Adrenal gland (tissue), 12 donors: ENCODE data around the gene MBP. TPM values are rescaled to one million over a fixed set of nuclear protein-coding genes. Genes with fewer than 3 reads are reported as not detected.

Source experiments
- DNase-seq, 7 donors: peaks; one replicate each; pipeline ENCODE4 v3.0.0-alpha.2; 2019 to 2020
- H3K27ac ChIP-seq, 5 donors: fragments of 200-600 bp; sonication (generic) in 4 of 5; 1 replicate in 3 of 5; 2 replicates in 2 of 5; pipeline versions ENCODE4 v1.5.1 to v1.8.0; 2016 to 2020; ENCODE audit warnings: mild to moderate bottlenecking in 1 of 5
- H3K27me3 ChIP-seq: fragments of 200-600 bp; 2 replicates; pipeline ENCODE4 v1.8.0; 2021
- H3K36me3 ChIP-seq, 2 donors: fragments of 200-600 bp; replicated peaks in 1 of 2; 1 replicate in 1 of 2; 2 replicates in 1 of 2; pipeline versions ENCODE4 v1.5.1 to v1.8.0; 2018 to 2022
- H3K4me1 ChIP-seq, 2 donors: fragments of 200-600 bp; replicated peaks in 1 of 2; 1 replicate in 1 of 2; 2 replicates in 1 of 2; pipeline versions ENCODE4 v1.5.1 to v1.8.0; 2018 to 2021
- H3K4me3 ChIP-seq, 4 donors: fragments of 200-600 bp; sonication (generic) in 3 of 4; one replicate each; pipeline ENCODE4 v1.5.1; 2016 to 2018
- H3K9me3 ChIP-seq, 3 donors: fragments of 200-600 bp; sonication (generic) in 1 of 3; replicated peaks in 1 of 3; 1 replicate in 2 of 3; 2 replicates in 1 of 3; pipeline versions ENCODE4 v1.5.1 to v1.8.0; 2016 to 2021
- CTCF ChIP-seq, 6 experiments: fragments of 450-650 bp in 4 of 6; fragments of 200-600 bp in 2 of 6; sonication (generic) in 1 of 6; IDR thresholded peaks; 1 replicate in 5 of 6; 2 replicates in 1 of 6; pipeline versions ENCODE4 v1.5.1 to v1.8.0; 2016 to 2021; ENCODE audit warnings: antibody characterized with exemption in 6 of 6, mild to moderate bottlenecking in 2 of 6, moderate library complexity in 1 of 6
- POLR2A ChIP-seq, 2 donors: fragments of 450-650 bp; IDR thresholded peaks; one replicate each; pipeline ENCODE4 v1.6.1; 2017; ENCODE audit warnings: antibody characterized with exemption in 2 of 2, mild to moderate bottlenecking in 2 of 2, moderate library complexity in 1 of 2
- WGBS, 4 donors: extraction: QIAGEN DNeasy Blood & Tissue Kit in 2 of 4; methylation state at CpG; one replicate each; pipeline versions ENCODE4 v1.1.5 to v1.1.7; 2013 to 2017; 5-methylcytosine and 5-hydroxymethylcytosine counted together
- intact Hi-C, 2 donors: fragments of 100-400 bp; cut with DNase I; formaldehyde crosslinking; loops; one replicate each; pipeline versions ENCODE4 v1.14.1 to v1.15.0; 2022 to 2023
- polyA plus RNA-seq, 3 donors: library from polyadenylated mRNA; stranded (reverse); fragments of 200-250 nt in 2 of 3; fragments of 350-450 nt in 1 of 3; fragmentation: Illumina TruSeq in 1 of 3; extraction: RNeasy Lipid Tissue Mini Kit (QIAGEN cat#74804) in 1 of 3; gene quantifications; one replicate each; pipeline ENCODE4 v1.2.3, GENCODE V29; 2013 to 2014
- total RNA-seq, 9 donors: library from RNA; depleted of rRNA in 4 of 9; stranded (reverse); fragments of >200 nt in 4 of 9; fragments of 120-200 nt in 1 of 9; fragmentation: NEBNext Ultra II Directional in 1 of 9; extraction: Animal tissue kit (Norgen Biotek cat#: 25700) in 1 of 9; gene quantifications; one replicate each; pipeline versions ENCODE4 v1.1.0 to v1.2.4, GENCODE V29; 2013 to 2023
- donor health status: healthy with polysubstance abuse.
- donor health status: Bipolar disorder and iron deficiency.
- donor health status: DM: yes; HTN: yes; CAD: no.
- donor health status: DM: no; HTN: no; CAD: no.
- donor health status: DM: no; HTN: no; CAD: no.
- donor health status: DM: yes; HTN: yes; CAD: no.

MBP gene
- total and polyA plus RNA-seq, 12 donors, result 1.8 to 23.7 (median 13.7) TPM

- no peak for DNase-seq
- intact Hi-C loops, result no loop called here
- H3K4me1 ChIP-seq, result peaks cover 4 to 37% of the 10 kb centered on the region in 2 donors
- TF ChIP-seq POLR2A (IDR thresholded peaks at IDR 0.05) (no peak), CTCF (IDR thresholded peaks at IDR 0.05) (no peak)
- no peaks in the 10 kb centered on the region for H3K27me3 ChIP-seq
- peak overlapping the region in 1 of 5 donors; percentile 96 for H3K27ac ChIP-seq
- H3K9me3 ChIP-seq, result no peaks in the 10 kb centered on the region
- peaks cover 0 to 5% of the 10 kb centered on the region in 2 donors for H3K36me3 ChIP-seq
- WGBS, 4 donors, result 80 to 92% (median 88%) methylated on average over 14 of the region's 14 CpGs
- no peak overlapping the region for H3K4me3 ChIP-seq
Measured at GRCh38 chr18:77051581-77052296, 80.8 kb downstream of the MBP start.

- Histone ChIP-seq H3K27me3 (no peaks in the 10 kb centered on the region), H3K36me3 (peaks cover 0 to 6% of the 10 kb centered on the region in 2 donors), H3K27ac (peak overlapping the region in 1 of 5 donors; percentile 7), H3K4me1 (peaks cover 0 to 19% of the 10 kb centered on the region in 2 donors), H3K4me3 (no peak overlapping the region), H3K9me3 (no peaks in the 10 kb centered on the region)
- no peak for TF ChIP-seq CTCF (IDR thresholded peaks at IDR 0.05)
- no peak for TF ChIP-seq POLR2A (IDR thresholded peaks at IDR 0.05)
- intact Hi-C loops, result no loop called here
- 50 to 57% (median 56%) methylated on average over 4 of the region's 4 CpGs for WGBS, 4 donors
- no peak for DNase-seq
Measured at GRCh38 chr18:77049938-77050337, 82.6 kb downstream of the MBP start.

GRCh38 chr18:77047803-77048419 is 84.7 kb downstream of the MBP start:
- Histone ChIP-seq H3K36me3 (peaks cover 0 to 6% of the 10 kb centered on the region in 2 donors), H3K27me3 (no peaks in the 10 kb centered on the region), H3K9me3 (no peaks in the 10 kb centered on the region), H3K27ac (no peak overlapping the region), H3K4me1 (no peaks in the 10 kb centered on the region), H3K4me3 (no peak overlapping the region)
- TF ChIP-seq POLR2A (IDR thresholded peaks at IDR 0.05) (no peak), CTCF (IDR thresholded peaks at IDR 0.05) (no peak)
- DNase-seq, result no peak
- intact Hi-C loops, result no loop called here
- 76 to 84% (median 78%) methylated on average over 8 of the region's 8 CpGs for WGBS, 4 donors

GRCh38 chr18:77046994-77047393 is 85.6 kb downstream of the MBP start:
- no peak overlapping the region for H3K27ac ChIP-seq
- no peaks in the 10 kb centered on the region for H3K27me3 ChIP-seq
- H3K4me3 ChIP-seq, result no peak overlapping the region
- H3K36me3 ChIP-seq, result peaks cover 0 to 6% of the 10 kb centered on the region in 2 donors
- H3K9me3 ChIP-seq, result no peaks in the 10 kb centered on the region
- DNase-seq, result no peak
- WGBS, 4 donors, result 93 to 94% (median 94%) methylated on average over 17 of the region's 17 CpGs
- intact Hi-C loops, result no loop called here
- TF ChIP-seq POLR2A (IDR thresholded peaks at IDR 0.05) (no peak), CTCF (IDR thresholded peaks at IDR 0.05) (no peak)
- H3K4me1 ChIP-seq, result no peaks in the 10 kb centered on the region
